Stimulated activated naive B cell treated with anti-CD40 and anti-IgM and Interleukin-4, amounts not matched to agents 10 μg/mL and 1 μg/mL and 100 μg/mL, for 72 hours (primary cell): Measurements from ENCODE around the gene EBF4.
"Not testable (repeated sequence)": the region's sequence is repeated elsewhere in the genome, so short reads cannot be mapped to it uniquely, and the experiment has no call there.

Experiments
- ATAC-seq, 2 donors: fragments of 150-1000 bp; cut with Tn5 transposase; replicated peaks; 2 replicates each; pipeline ENCODE4 v1.10.0; 2021; ENCODE audit warnings: moderate library complexity in 1 of 2
- DNase-seq: peaks from one replicate; pipeline ENCODE4 v3.0.0; 2021
- H3K27ac Mint-ChIP-seq: one replicate; pipeline ENCODE4 v1.8.0; 2022; ENCODE audit warnings: mild to moderate bottlenecking, mixed read lengths
- H3K27me3 Mint-ChIP-seq, 2 donors: one replicate each; pipeline ENCODE4 v1.8.0; 2022; ENCODE audit warnings: mixed read lengths in 2 of 2
- H3K36me3 Mint-ChIP-seq, 2 donors: one replicate each; pipeline ENCODE4 v1.8.0; 2022; ENCODE audit warnings: mixed read lengths in 2 of 2, mild to moderate bottlenecking in 1 of 2
- H3K4me1 Mint-ChIP-seq, 2 donors: one replicate each; pipeline ENCODE4 v1.8.0; 2022; ENCODE audit warnings: mixed read lengths in 2 of 2, mild to moderate bottlenecking in 1 of 2
- H3K4me3 Mint-ChIP-seq, 2 donors: one replicate each; pipeline ENCODE4 v1.8.0; 2022; ENCODE audit warnings: mild to moderate bottlenecking in 2 of 2, mixed read lengths in 2 of 2, moderate library complexity in 1 of 2
- H3K9me3 Mint-ChIP-seq, 2 donors: one replicate each; pipeline ENCODE4 v1.8.0; 2022; ENCODE audit warnings: mixed read lengths in 2 of 2, mild to moderate bottlenecking in 1 of 2

The EBF4 gene

GRCh38 chr20:2691127-2691526 is 1.5 kb upstream of the EBF4 start:
- peaks cover 11 to 20% of the 10 kb centered on the region in 2 donors for H3K4me1 Mint-ChIP-seq
- H3K27me3 Mint-ChIP-seq = peaks cover 65 to 71% of the 10 kb centered on the region in 2 donors
- H3K4me3 Mint-ChIP-seq = peak overlapping the region; percentile 86 to 88
- peaks cover 3 to 5% of the 10 kb centered on the region in 2 donors for H3K36me3 Mint-ChIP-seq
- ATAC-seq = no peak
- DNase-seq = no peak
- H3K27ac Mint-ChIP-seq = peak overlapping the region; percentile 85
- no peaks in the 10 kb centered on the region for H3K9me3 Mint-ChIP-seq

GRCh38 chr20:2691663-2692035 is 931 bp upstream of the EBF4 start:
- ATAC-seq = no peak
- H3K27me3 Mint-ChIP-seq = peaks cover 66 to 76% of the 10 kb centered on the region in 2 donors
- H3K4me3 Mint-ChIP-seq = peak overlapping the region; percentile 86 to 88
- H3K4me1 Mint-ChIP-seq = peaks cover 11 to 20% of the 10 kb centered on the region in 2 donors
- no peaks in the 10 kb centered on the region for H3K9me3 Mint-ChIP-seq
- peak overlapping the region; percentile 85 for H3K27ac Mint-ChIP-seq
- no peak for DNase-seq
- H3K36me3 Mint-ChIP-seq = peaks cover 3 to 5% of the 10 kb centered on the region in 2 donors

GRCh38 chr20:2692886-2693285 is 306 bp downstream of the EBF4 start:
- no peaks in the 10 kb centered on the region for H3K9me3 Mint-ChIP-seq
- ATAC-seq (peak; percentile 17 to 20), DNase-seq (no peak)
- H3K4me3 Mint-ChIP-seq = no peak overlapping the region
- peaks cover 11 to 14% of the 10 kb centered on the region in 2 donors for H3K4me1 Mint-ChIP-seq
- peaks cover 3 to 5% of the 10 kb centered on the region in 2 donors for H3K36me3 Mint-ChIP-seq
- no peak overlapping the region for H3K27ac Mint-ChIP-seq
- peaks cover 63 to 74% of the 10 kb centered on the region in 2 donors for H3K27me3 Mint-ChIP-seq

GRCh38 chr20:2693286-2694007 is 867 bp downstream of the EBF4 start:
- peaks cover 5% of the 10 kb centered on the region in 2 donors for H3K36me3 Mint-ChIP-seq
- H3K9me3 Mint-ChIP-seq = no peaks in the 10 kb centered on the region
- peaks cover 60 to 72% of the 10 kb centered on the region in 2 donors for H3K27me3 Mint-ChIP-seq
- H3K4me1 Mint-ChIP-seq = peaks cover 7 to 9% of the 10 kb centered on the region in 2 donors
- no peak overlapping the region for H3K27ac Mint-ChIP-seq
- H3K4me3 Mint-ChIP-seq = no peak overlapping the region
- ATAC-seq (peak; percentile 47 to 49), DNase-seq (peak; percentile 16)

- Mint-ChIP-seq H3K36me3 (peaks cover 5% of the 10 kb centered on the region in 2 donors), H3K27me3 (peaks cover 63 to 75% of the 10 kb centered on the region in 2 donors), H3K27ac (no peak overlapping the region), H3K9me3 (no peaks in the 10 kb centered on the region), H3K4me1 (peaks cover 7 to 8% of the 10 kb centered on the region in 2 donors), H3K4me3 (no peak overlapping the region)
- ATAC-seq (no peak), DNase-seq (no peak)
Measured at GRCh38 chr20:2694008-2694471, 1.5 kb downstream of the EBF4 start.

GRCh38 chr20:2694519-2694918 is 1.9 kb downstream of the EBF4 start:
- Mint-ChIP-seq H3K4me3 (no peak overlapping the region), H3K9me3 (no peaks in the 10 kb centered on the region), H3K4me1 (peaks cover 7 to 8% of the 10 kb centered on the region in 2 donors), H3K27me3 (peaks cover 58 to 72% of the 10 kb centered on the region in 2 donors), H3K27ac (no peak overlapping the region), H3K36me3 (peaks cover 5% of the 10 kb centered on the region in 2 donors)
- no peak for ATAC-seq
- DNase-seq = no peak

GRCh38 chr20:2695206-2695983 is 2.8 kb downstream of the EBF4 start:
- H3K27ac Mint-ChIP-seq = no peak overlapping the region
- no peak for ATAC-seq
- peaks cover 7 to 8% of the 10 kb centered on the region in 2 donors for H3K4me1 Mint-ChIP-seq
- H3K27me3 Mint-ChIP-seq = peaks cover 56 to 68% of the 10 kb centered on the region in 2 donors
- H3K4me3 Mint-ChIP-seq = no peak overlapping the region
- no peak for DNase-seq
- H3K36me3 Mint-ChIP-seq = peaks cover 5% of the 10 kb centered on the region in 2 donors
- H3K9me3 Mint-ChIP-seq = no peaks in the 10 kb centered on the region

- not testable (repeated sequence) for H3K4me3 Mint-ChIP-seq, H3K36me3 Mint-ChIP-seq, DNase-seq, ATAC-seq, H3K27ac Mint-ChIP-seq, H3K9me3 Mint-ChIP-seq, H3K4me1 Mint-ChIP-seq
- H3K27me3 Mint-ChIP-seq = peaks cover 57 to 69% of the 10 kb centered on the region in 2 donors
Measured at GRCh38 chr20:2695984-2696525, 3.5 kb downstream of the EBF4 start.

GRCh38 chr20:2696646-2697045 is 4.1 kb downstream of the EBF4 start:
- Mint-ChIP-seq H3K36me3 (peaks cover 5% of the 10 kb centered on the region in 2 donors), H3K27me3 (peaks cover 56 to 69% of the 10 kb centered on the region in 2 donors), H3K9me3 (no peaks in the 10 kb centered on the region), H3K27ac (no peak overlapping the region), H3K4me3 (no peak overlapping the region), H3K4me1 (peaks cover 5 to 6% of the 10 kb centered on the region in 2 donors)
- ATAC-seq (no peak), DNase-seq (no peak)

GRCh38 chr20:2697768-2698167 is 5.2 kb downstream of the EBF4 start:
- H3K27ac Mint-ChIP-seq = no peak overlapping the region
- DNase-seq (no peak), ATAC-seq (no peak)
- peaks cover 0 to 2% of the 10 kb centered on the region in 2 donors for H3K36me3 Mint-ChIP-seq
- H3K9me3 Mint-ChIP-seq = no peaks in the 10 kb centered on the region
- no peak overlapping the region for H3K4me3 Mint-ChIP-seq
- H3K27me3 Mint-ChIP-seq = peaks cover 54 to 67% of the 10 kb centered on the region in 2 donors
- H3K4me1 Mint-ChIP-seq = no peaks in the 10 kb centered on the region

- no peaks in the 10 kb centered on the region for H3K9me3 Mint-ChIP-seq
- no peak overlapping the region for H3K4me3 Mint-ChIP-seq
- H3K27ac Mint-ChIP-seq = no peak overlapping the region
- H3K4me1 Mint-ChIP-seq = no peaks in the 10 kb centered on the region
- H3K36me3 Mint-ChIP-seq = peaks cover 0 to 2% of the 10 kb centered on the region in 2 donors
- H3K27me3 Mint-ChIP-seq = peaks cover 54 to 67% of the 10 kb centered on the region in 2 donors
- ATAC-seq (no peak), DNase-seq (no peak)
Measured at GRCh38 chr20:2698186-2698817, 5.7 kb downstream of the EBF4 start.

GRCh38 chr20:2698912-2699311 is 6.3 kb downstream of the EBF4 start:
- no peak overlapping the region for H3K4me3 Mint-ChIP-seq
- H3K4me1 Mint-ChIP-seq = no peaks in the 10 kb centered on the region
- H3K27me3 Mint-ChIP-seq = peaks cover 54 to 71% of the 10 kb centered on the region in 2 donors
- H3K27ac Mint-ChIP-seq = no peak overlapping the region
- H3K9me3 Mint-ChIP-seq = no peaks in the 10 kb centered on the region
- ATAC-seq = no peak
- H3K36me3 Mint-ChIP-seq = peaks cover 0 to 2% of the 10 kb centered on the region in 2 donors
- DNase-seq = no peak

GRCh38 chr20:2699775-2700413 is 7.3 kb downstream of the EBF4 start:
- Mint-ChIP-seq H3K4me1 (no peaks in the 10 kb centered on the region), H3K27ac (no peak overlapping the region), H3K9me3 (no peaks in the 10 kb centered on the region), H3K36me3 (peaks cover 0 to 2% of the 10 kb centered on the region in 2 donors), H3K4me3 (no peak overlapping the region), H3K27me3 (peaks cover 59 to 63% of the 10 kb centered on the region in 2 donors)
- no peak for DNase-seq
- ATAC-seq = no peak
